ENCODE data around the gene IP6K3.

IP6K3 gene

GRCh38 chr6:33744895-33745546 is 1.7 kb downstream of the IP6K3 start:
- H3K4me3 Mint-ChIP-seq = no peak overlapping the region
- no peak for DNase-seq
- H3K4me1 Mint-ChIP-seq = peaks cover 2% of the 10 kb centered on the region
- no peak overlapping the region for H3K27ac Mint-ChIP-seq
- peaks cover 11% of the 10 kb centered on the region for H3K27me3 Mint-ChIP-seq
- no peaks in the 10 kb centered on the region for H3K36me3 Mint-ChIP-seq (ENCODE audit: low read depth)
- no peaks in the 10 kb centered on the region for H3K9me3 Mint-ChIP-seq
- no peak for ATAC-seq

DNA sequence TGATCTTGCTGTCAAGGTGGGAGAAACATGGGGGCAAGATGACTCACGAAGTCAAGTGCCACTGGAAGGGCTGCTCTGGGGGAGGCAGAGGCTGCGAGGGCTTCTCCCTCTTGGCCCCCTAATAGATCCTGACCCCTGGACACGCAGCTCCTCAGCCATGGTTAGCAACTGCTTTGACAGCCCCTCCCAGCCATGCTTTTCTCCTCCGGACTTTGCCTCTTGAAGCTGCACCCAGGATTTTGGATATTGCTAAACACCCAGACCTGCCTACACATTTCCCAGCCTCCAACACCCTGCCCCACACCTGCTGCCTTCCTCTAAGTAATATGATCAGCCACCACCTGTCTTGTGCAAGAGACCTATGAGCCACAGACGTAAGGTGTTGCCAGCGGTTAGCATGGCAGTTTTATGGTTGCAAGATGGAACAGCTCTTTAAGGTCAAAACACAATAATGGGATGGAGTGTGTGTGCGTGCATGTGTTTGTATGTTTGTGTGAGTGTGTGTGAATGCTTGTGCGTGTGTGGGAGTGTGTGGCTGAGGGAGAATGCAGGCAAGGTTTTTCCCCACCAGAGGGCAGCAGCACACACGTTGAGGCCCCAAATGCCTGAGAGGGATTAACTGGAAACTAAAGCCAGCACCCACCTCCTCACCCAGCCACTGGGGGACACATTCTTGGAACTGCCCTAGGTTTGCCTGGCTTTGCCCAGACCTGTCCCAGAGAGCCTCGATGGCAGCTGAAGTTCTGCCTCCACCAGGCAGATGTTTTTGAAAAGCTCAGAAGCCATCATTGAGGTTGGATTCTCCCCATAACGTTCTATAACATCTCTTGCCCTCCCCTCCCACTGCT is 2.5 kb downstream of the IP6K3 start:
- ATAC-seq (peak; percentile 75), DNase-seq (peak; percentile 79)
- Mint-ChIP-seq H3K27ac (no peak overlapping the region), H3K9me3 (no peaks in the 10 kb centered on the region), H3K27me3 (peaks cover 11% of the 10 kb centered on the region), H3K4me1 (peaks cover 2% of the 10 kb centered on the region), H3K36me3 (ENCODE audit: low read depth) (no peaks in the 10 kb centered on the region), H3K4me3 (no peak overlapping the region)

DNA sequence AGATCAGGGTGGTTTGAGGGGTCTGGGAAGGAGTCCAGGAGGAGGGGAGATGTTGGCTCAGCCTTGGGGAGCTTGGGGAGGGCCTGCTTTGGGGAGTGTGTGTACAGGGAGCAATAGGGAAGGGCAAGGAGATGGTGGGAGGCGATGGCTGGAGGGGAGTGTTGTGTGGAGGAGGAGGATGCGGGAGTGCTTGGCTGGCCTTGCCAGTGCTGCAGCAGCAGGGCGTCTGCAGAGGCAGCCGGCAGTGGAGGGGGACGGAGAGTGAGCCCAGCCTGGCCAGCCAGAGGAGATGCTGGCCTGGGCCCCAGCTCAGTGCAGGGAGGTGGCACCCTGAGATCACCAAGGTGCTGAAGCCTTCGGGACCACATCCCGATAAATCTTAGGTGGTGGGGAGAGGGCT is 3.9 kb downstream of the IP6K3 start:
- DNase-seq (no peak), ATAC-seq (no peak)
- H3K4me3 Mint-ChIP-seq = no peak overlapping the region
- peaks cover 11% of the 10 kb centered on the region for H3K27me3 Mint-ChIP-seq
- H3K4me1 Mint-ChIP-seq = peaks cover 2% of the 10 kb centered on the region
- no peak overlapping the region for H3K27ac Mint-ChIP-seq
- no peaks in the 10 kb centered on the region for H3K9me3 Mint-ChIP-seq
- no peaks in the 10 kb centered on the region for H3K36me3 Mint-ChIP-seq (ENCODE audit: low read depth)

DNA sequence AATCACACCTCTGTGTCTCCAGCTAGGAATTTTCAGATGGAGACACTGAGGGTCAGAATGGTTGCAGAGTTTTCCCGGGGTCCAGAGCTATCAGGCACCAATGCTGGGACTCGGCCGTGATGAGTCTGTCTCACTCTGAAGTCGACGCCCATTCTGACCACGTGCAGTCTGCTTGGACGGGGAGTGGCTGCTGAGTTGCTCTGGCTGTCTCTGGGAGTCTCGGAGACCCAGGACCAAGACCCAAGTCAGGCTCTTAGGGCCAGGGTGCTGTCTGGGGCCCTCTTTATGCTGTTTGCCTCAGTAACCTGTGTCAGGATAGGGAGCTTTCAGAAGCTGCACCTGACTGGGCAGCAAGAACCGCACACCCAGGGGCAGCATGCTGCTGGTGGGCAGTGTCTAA is 4.6 kb downstream of the IP6K3 start:
- H3K27ac Mint-ChIP-seq = no peak overlapping the region
- H3K27me3 Mint-ChIP-seq = peaks cover 11% of the 10 kb centered on the region
- H3K9me3 Mint-ChIP-seq = no peaks in the 10 kb centered on the region
- ATAC-seq (no peak), DNase-seq (no peak)
- H3K4me1 Mint-ChIP-seq = peaks cover 2% of the 10 kb centered on the region
- H3K4me3 Mint-ChIP-seq = no peak overlapping the region
- no peaks in the 10 kb centered on the region for H3K36me3 Mint-ChIP-seq (ENCODE audit: low read depth)

DNA sequence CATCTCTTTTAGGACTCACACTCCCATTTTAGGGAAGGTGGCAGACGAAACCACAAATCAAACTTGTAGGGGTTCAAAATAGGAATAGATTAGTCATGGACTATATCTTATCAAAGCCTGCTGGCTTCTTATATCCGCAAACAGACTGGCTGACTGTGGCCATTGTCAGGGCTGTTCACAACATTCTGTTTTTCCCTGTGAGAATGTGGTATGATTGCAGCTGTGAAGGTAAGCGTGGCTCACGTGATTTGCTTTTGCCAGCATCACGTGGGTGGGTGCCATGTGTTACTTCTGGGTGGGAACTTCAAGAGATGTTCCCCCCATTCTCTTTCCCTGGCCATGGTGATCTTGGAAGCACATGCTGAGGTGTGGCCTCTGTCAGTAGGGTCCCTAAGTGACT is 5.9 kb downstream of the IP6K3 start:
- Mint-ChIP-seq H3K36me3 (ENCODE audit: low read depth) (no peaks in the 10 kb centered on the region), H3K4me3 (no peak overlapping the region), H3K27ac (no peak overlapping the region), H3K4me1 (peaks cover 2% of the 10 kb centered on the region), H3K9me3 (no peaks in the 10 kb centered on the region), H3K27me3 (peaks cover 11% of the 10 kb centered on the region)
- DNase-seq (no peak), ATAC-seq (no peak)

GRCh38 chr6:33740204-33740608 is 6.5 kb downstream of the IP6K3 start:
- peaks cover 9% of the 10 kb centered on the region for H3K27me3 Mint-ChIP-seq
- H3K27ac Mint-ChIP-seq = no peak overlapping the region
- DNase-seq (no peak), ATAC-seq (no peak)
- H3K4me3 Mint-ChIP-seq = no peak overlapping the region
- H3K4me1 Mint-ChIP-seq = peaks cover 2% of the 10 kb centered on the region
- H3K9me3 Mint-ChIP-seq = no peaks in the 10 kb centered on the region
- no peaks in the 10 kb centered on the region for H3K36me3 Mint-ChIP-seq (ENCODE audit: low read depth)

GRCh38 chr6:33739571-33739970 is 7.1 kb downstream of the IP6K3 start:
- Mint-ChIP-seq H3K27ac (no peak overlapping the region), H3K36me3 (ENCODE audit: low read depth) (no peaks in the 10 kb centered on the region), H3K4me3 (no peak overlapping the region), H3K27me3 (peaks cover 9% of the 10 kb centered on the region), H3K9me3 (no peaks in the 10 kb centered on the region), H3K4me1 (peaks cover 2% of the 10 kb centered on the region)
- no peak for ATAC-seq
- DNase-seq = no peak

DNA sequence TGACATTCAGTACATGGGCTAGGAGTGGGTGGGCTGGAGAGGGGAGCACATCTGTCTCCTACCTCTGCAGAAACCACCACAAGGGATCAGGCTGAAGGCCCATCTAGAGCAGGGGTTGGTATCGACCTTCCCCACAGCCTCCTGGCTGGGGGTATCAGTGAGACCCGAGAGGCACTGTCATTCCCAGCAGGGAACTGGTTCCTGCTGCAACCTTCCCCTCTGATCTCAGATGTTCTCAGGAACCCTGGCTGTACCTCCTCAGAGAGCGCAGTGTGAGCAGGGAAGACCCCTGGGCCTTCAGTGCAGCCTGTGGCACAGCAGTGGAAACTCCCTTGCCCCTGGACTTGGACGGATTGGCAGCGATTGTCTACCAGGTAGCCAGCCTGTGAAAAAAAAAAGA is 7.8 kb downstream of the IP6K3 start:
- H3K4me3 Mint-ChIP-seq = no peak overlapping the region
- DNase-seq = no peak

DNA sequence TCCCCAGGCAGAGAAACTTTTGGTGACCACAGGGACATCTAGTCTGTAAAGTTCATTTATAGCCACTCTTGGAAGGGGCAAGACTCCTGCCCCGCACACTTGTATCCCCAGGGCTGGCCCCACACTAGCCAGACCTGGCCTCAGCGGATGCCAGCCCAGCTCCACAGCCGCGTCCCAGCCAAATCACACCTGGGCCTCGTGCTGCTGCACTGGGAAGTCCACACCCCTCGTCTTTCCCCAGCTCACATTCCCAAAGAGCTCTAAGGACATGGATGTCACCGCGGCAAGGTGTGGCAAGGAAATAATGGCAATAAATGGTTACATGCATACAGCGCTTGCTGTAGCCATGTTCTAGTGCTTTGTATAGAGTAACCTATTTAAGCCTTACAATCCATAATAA is 8.6 kb downstream of the IP6K3 start:
- DNase-seq (no peak), ATAC-seq (no peak)
- H3K4me1 Mint-ChIP-seq = no peaks in the 10 kb centered on the region
- H3K9me3 Mint-ChIP-seq = no peaks in the 10 kb centered on the region
- H3K27ac Mint-ChIP-seq = no peak overlapping the region
- H3K4me3 Mint-ChIP-seq = no peak overlapping the region
- H3K27me3 Mint-ChIP-seq = peaks cover 6% of the 10 kb centered on the region
- H3K36me3 Mint-ChIP-seq (ENCODE audit: low read depth) = no peaks in the 10 kb centered on the region

More for the DNA sequence above, 7.8 kb downstream of the IP6K3 start:
- Mint-ChIP-seq H3K4me1 (no peaks in the 10 kb centered on the region), H3K9me3 (no peaks in the 10 kb centered on the region), H3K36me3 (ENCODE audit: low read depth) (no peaks in the 10 kb centered on the region), H3K27ac (no peak overlapping the region), H3K27me3 (peaks cover 7% of the 10 kb centered on the region)
- ATAC-seq = no peak

- ATAC-seq (no peak), DNase-seq (no peak)
- Mint-ChIP-seq H3K4me1 (no peaks in the 10 kb centered on the region), H3K4me3 (no peak overlapping the region), H3K36me3 (ENCODE audit: low read depth) (no peaks in the 10 kb centered on the region), H3K27me3 (no peaks in the 10 kb centered on the region), H3K27ac (no peak overlapping the region), H3K9me3 (no peaks in the 10 kb centered on the region)
Observed at GRCh38 chr6:33737267-33738026, 9.3 kb downstream of the IP6K3 start.

DNA sequence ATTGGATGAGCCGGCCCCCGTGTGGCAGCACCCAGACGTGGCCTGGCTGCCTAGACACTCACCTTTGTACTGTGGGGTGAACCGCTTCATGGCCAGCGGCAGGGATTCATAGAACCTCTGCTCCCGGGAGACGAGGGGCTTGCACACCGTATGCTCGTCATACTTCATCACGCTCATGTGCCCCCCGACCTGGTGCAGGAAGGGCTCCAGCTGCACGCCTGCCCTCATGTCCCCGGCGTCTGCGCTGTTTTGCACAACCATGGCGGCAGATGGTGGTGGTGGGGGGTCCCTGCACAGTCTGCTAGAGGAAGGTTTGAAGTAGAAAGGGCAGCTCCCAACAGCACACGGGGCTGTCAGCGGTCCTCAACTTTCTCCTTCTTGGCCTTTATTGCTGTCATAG is 11.5 kb downstream of the IP6K3 start:
- H3K4me3 Mint-ChIP-seq = no peak overlapping the region
- no peaks in the 10 kb centered on the region for H3K36me3 Mint-ChIP-seq (ENCODE audit: low read depth)
- H3K27me3 Mint-ChIP-seq = no peaks in the 10 kb centered on the region
- H3K4me1 Mint-ChIP-seq = no peaks in the 10 kb centered on the region
- no peak for DNase-seq
- H3K9me3 Mint-ChIP-seq = no peaks in the 10 kb centered on the region
- no peak overlapping the region for H3K27ac Mint-ChIP-seq
- ATAC-seq = no peak

GRCh38 chr6:33733709-33734007 is 13.0 kb downstream of the IP6K3 start:
- no peaks in the 10 kb centered on the region for H3K4me1 Mint-ChIP-seq
- no peaks in the 10 kb centered on the region for H3K36me3 Mint-ChIP-seq (ENCODE audit: low read depth)
- no peak overlapping the region for H3K4me3 Mint-ChIP-seq
- no peak for ATAC-seq
- no peaks in the 10 kb centered on the region for H3K9me3 Mint-ChIP-seq
- H3K27me3 Mint-ChIP-seq = no peaks in the 10 kb centered on the region
- DNase-seq = no peak
- no peak overlapping the region for H3K27ac Mint-ChIP-seq

DNA sequence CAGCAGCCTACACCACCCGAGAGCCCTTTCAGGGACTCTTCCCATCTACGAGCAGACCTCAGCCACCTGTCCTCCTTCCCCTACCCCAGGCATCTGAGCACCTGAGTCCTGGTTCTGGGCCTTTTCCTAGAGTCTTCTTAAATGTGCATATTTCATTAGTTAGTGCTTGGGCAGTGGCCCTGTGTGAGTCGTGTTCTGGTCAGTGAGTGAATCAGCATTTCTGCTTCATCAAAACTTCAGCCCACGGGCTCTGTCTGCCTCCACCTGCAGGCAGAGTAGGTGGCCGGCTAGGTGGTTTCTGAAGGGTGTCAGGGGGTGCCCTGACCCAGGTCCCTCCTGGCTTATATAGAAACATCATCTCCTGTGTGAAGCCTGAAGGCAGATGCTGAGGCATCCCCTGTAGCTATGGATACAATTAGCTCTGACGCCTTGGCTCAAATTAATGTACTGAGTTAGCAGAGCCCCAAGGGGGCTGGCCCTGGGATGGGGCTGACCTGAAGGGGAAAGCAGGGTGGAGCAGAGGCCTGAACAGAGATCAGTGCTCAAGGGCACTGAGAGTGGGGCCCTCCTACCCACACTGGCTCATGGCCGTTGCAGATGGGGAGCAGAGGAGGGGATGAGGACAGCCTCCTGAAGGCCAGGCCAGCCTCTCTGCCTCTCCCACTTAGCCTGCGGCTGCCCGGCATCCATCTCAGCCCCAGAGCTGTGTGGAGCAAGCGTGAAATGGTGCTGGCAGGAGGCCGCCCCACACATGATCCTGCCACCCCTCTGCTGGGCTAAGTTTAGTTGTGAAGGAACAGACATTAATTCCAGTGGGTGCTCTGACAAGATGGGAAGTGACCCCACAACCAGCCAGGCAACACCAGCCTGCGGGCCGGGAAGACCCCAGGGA is 13.6 kb downstream of the IP6K3 start:
- ATAC-seq (no peak), DNase-seq (no peak)
- H3K4me1 Mint-ChIP-seq = no peaks in the 10 kb centered on the region
- H3K27me3 Mint-ChIP-seq = no peaks in the 10 kb centered on the region
- no peaks in the 10 kb centered on the region for H3K36me3 Mint-ChIP-seq (ENCODE audit: low read depth)
- no peaks in the 10 kb centered on the region for H3K9me3 Mint-ChIP-seq
- H3K27ac Mint-ChIP-seq = no peak overlapping the region
- H3K4me3 Mint-ChIP-seq = no peak overlapping the region

DNA sequence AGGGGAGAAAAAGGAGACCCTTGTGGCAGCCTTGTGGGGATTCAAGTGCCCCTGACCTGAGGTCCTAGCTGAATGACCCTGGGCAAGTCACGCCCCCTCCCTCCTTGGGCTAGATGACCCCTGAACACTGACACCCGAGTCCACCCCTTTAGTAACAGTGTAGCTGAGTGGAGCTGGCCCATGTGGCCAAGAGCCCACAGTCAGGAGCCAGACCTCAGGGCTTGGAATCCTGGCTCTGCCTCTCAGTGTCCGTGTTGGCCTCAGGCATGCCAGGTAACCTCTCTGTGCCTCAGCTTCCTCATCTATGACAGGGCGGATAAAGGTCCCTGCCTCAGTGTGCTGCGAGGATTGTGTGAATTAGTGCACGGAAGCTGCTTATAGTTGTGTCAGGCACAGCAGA is 14.3 kb downstream of the IP6K3 start:
- DNase-seq = no peak
- no peak for ATAC-seq
- Mint-ChIP-seq H3K27me3 (no peaks in the 10 kb centered on the region), H3K4me3 (no peak overlapping the region), H3K27ac (no peak overlapping the region), H3K36me3 (ENCODE audit: low read depth) (no peaks in the 10 kb centered on the region), H3K4me1 (no peaks in the 10 kb centered on the region), H3K9me3 (no peaks in the 10 kb centered on the region)
